Cardiac fibroblast (primary cell): ENCODE data around the gene BCL3.

Experiments used
- DNase-seq, 2 donors: peaks; one replicate each; pipeline versions ENCODE4 v3.0.0 to v3.0.0-alpha.2; 2010; ENCODE audit warnings: low read depth in 2 of 2
- H3K4me3 ChIP-seq, 2 donors: replicated peaks in 1 of 2; 1 replicate in 1 of 2; 2 replicates in 1 of 2; pipeline ENCODE4 v1.5.1; 2011; ENCODE audit warnings: low read depth in 2 of 2, low read length in 2 of 2, mild to moderate bottlenecking in 2 of 2, moderate library complexity in 1 of 2
- TF ChIP-seq, protein P1 (sequence below): IDR thresholded peaks from one replicate; pipeline ENCODE4 v1.5.1; 2011; ENCODE audit warnings: low read depth, mild to moderate bottlenecking, low read length, inconsistent platforms

BCL3 gene

GRCh38 chr19:44741841-44742329, 6.6 kb upstream of the BCL3 start:
- H3K4me3 ChIP-seq: no peak overlapping the region
- DNase-seq: peak; percentile 100
- TF ChIP-seq, protein P1, sequence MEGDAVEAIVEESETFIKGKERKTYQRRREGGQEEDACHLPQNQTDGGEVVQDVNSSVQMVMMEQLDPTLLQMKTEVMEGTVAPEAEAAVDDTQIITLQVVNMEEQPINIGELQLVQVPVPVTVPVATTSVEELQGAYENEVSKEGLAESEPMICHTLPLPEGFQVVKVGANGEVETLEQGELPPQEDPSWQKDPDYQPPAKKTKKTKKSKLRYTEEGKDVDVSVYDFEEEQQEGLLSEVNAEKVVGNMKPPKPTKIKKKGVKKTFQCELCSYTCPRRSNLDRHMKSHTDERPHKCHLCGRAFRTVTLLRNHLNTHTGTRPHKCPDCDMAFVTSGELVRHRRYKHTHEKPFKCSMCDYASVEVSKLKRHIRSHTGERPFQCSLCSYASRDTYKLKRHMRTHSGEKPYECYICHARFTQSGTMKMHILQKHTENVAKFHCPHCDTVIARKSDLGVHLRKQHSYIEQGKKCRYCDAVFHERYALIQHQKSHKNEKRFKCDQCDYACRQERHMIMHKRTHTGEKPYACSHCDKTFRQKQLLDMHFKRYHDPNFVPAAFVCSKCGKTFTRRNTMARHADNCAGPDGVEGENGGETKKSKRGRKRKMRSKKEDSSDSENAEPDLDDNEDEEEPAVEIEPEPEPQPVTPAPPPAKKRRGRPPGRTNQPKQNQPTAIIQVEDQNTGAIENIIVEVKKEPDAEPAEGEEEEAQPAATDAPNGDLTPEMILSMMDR: no peak

DNA sequence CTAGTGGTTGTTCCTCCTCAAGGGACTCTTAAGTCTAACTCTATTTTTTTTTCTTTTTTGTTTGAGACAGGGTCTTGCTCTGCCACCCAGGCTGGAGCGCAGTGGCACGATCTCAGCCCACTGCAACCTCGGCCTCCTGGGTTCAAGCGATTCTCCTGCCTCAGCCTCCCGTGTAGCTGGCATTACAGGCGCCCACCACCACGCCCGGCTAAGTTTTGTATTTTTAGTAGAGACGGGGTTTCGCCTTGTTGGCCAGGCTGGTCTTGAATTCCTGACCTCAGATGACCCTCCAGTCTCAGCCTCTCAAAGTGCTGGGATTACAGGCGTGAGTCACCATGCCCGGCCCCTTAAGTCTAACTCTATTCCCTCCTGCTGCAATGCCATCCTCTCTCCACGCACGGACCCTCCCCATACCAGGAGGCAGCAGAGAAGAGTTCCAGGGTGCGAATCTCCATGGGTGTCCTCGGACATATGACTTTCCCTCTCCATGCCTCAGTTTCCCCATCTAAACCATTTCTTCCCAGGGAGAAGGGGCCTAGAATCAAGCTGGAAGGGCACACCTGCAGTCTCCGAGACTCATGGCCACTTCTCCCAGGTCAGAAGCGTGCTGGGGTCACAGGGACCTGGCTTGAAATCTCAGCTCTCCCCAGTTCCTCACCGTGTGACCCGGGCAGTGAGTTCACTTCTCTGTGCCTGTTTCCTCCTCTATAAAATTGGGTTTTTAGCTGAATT, 6.0 kb upstream of the BCL3 start:
- no peak overlapping the region for H3K4me3 ChIP-seq

GRCh38 chr19:44744871-44745332, 3.6 kb upstream of the BCL3 start:
- TF ChIP-seq, protein P1: no peak

More for the DNA sequence above, 6.0 kb upstream of the BCL3 start:
- peak; percentile 64 to 74 for DNase-seq
- TF ChIP-seq, protein P1: no peak

GRCh38 chr19:44745341-44745831, 3.1 kb upstream of the BCL3 start:
- TF ChIP-seq, protein P1: no peak
- DNase-seq: peak; percentile 87 to 93
- H3K4me3 ChIP-seq: no peak overlapping the region

More at GRCh38 chr19:44744871-44745332, 3.6 kb upstream of the BCL3 start:
- H3K4me3 ChIP-seq: no peak overlapping the region
- DNase-seq: peak in 1 of 2 donors; percentile 47

- H3K4me3 ChIP-seq: no peak overlapping the region
- TF ChIP-seq, protein P1: no peak
- DNase-seq: no peak
These were observed 2.5 kb upstream of the BCL3 start for GRCh38 chr19:44745887-44746600.

GRCh38 chr19:44746616-44746945, 1.9 kb upstream of the BCL3 start:
- TF ChIP-seq, protein P1: no peak
- no peak for DNase-seq
- H3K4me3 ChIP-seq: no peak overlapping the region
